SK-N-SH (cell line): ENCODE results near the gene ERLIN1. TPM values are rescaled to one million over a fixed set of nuclear protein-coding genes. Genes with fewer than 3 reads are reported as not detected.

ENCODE experiments used
- CTCF ChIA-PET: fragments of 300-600, 350-600 bp; formaldehyde crosslinking; extraction: SDS; loops from one replicate; lab custom pipeline; 2021; lab: Yijun Ruan, JAX
- POLR2A ChIA-PET: fragments of 350-600 bp; sonication (Branson Sonifier 250); formaldehyde crosslinking; extraction: SDS; loops from one replicate; lab custom pipeline; 2020; ENCODE audit warnings: antibody characterized with exemption, inconsistent platforms; lab: Yijun Ruan, JAX
- DNase-seq: peaks from one replicate; pipeline ENCODE4 v3.0.0; 2012
- H2AFZ ChIP-seq: fragments of 200-600 bp; sonication (generic); 2 replicates; pipeline ENCODE4 v1.8.1; 2016; ENCODE audit warnings: antibody characterized with exemption, mild to moderate bottlenecking, low read depth
- H3F3A ChIP-seq: fragments of 200-600 bp; sonication (generic); replicated peaks from 2 replicates; pipeline ENCODE3; 2016; ENCODE audit warnings: antibody characterized with exemption, mild to moderate bottlenecking; ENCODE audit not compliant: insufficient read depth
- H3K27ac ChIP-seq, 2 experiments: fragments of 200-500 bp in 1 of 2; fragments of 200-600 bp in 1 of 2; sonication (Bioruptor generic) in 1 of 2; sonication (generic), shearing (Covaris generic) in 1 of 2; 2 replicates each; pipeline versions ENCODE4 v1.5.1 to v1.6.1; 2014 to 2016; ENCODE audit warnings: low read depth in 2 of 2, inconsistent platforms in 1 of 2, low read length in 1 of 2, mild to moderate bottlenecking in 1 of 2, mixed read lengths in 1 of 2
- H3K27me3 ChIP-seq: fragments of 200-600 bp; sonication (generic), shearing (Covaris generic); 2 replicates; pipeline ENCODE4 v1.6.1; 2016; ENCODE audit warnings: mixed run types; ENCODE audit not compliant: insufficient read depth
- H3K36me3 ChIP-seq, 2 experiments: fragments of 200-500 bp in 1 of 2; fragments of 200-600 bp in 1 of 2; sonication (Bioruptor generic) in 1 of 2; sonication (generic) in 1 of 2; replicated peaks in 1 of 2; 2 replicates each; pipeline versions ENCODE3 to v1.5.1; 2014 to 2016; ENCODE audit warnings: low read length in 1 of 2, mild to moderate bottlenecking in 1 of 2; ENCODE audit not compliant: insufficient read depth in 2 of 2, control insufficient read depth in 1 of 2
- H3K4me1 ChIP-seq, 2 experiments: fragments of 200-500 bp in 1 of 2; fragments of 200-600 bp in 1 of 2; sonication (Bioruptor generic) in 1 of 2; sonication (generic), shearing (Covaris generic) in 1 of 2; 2 replicates each; pipeline versions ENCODE4 v1.5.1 to v1.6.1; 2014 to 2016; ENCODE audit warnings: low read depth in 1 of 2, low read length in 1 of 2, mixed run types in 1 of 2; ENCODE audit not compliant: insufficient read depth in 2 of 2, control insufficient read depth in 1 of 2
- H3K4me2 ChIP-seq: fragments of 200-600 bp; sonication (generic), shearing (Covaris generic); 2 replicates; pipeline ENCODE4 v1.6.1; 2017; ENCODE audit warnings: mixed run types
- H3K4me3 ChIP-seq, 2 experiments: fragments of 200-500 bp in 1 of 2; fragments of 200-600 bp in 1 of 2; sonication (Bioruptor generic) in 1 of 2; sonication (generic), shearing (Covaris generic) in 1 of 2; 2 replicates each; pipeline versions ENCODE4 v1.5.1 to v1.8.1; 2014 to 2016; ENCODE audit warnings: low read depth in 2 of 2, inconsistent platforms in 1 of 2, low read length in 1 of 2, mild to moderate bottlenecking in 1 of 2, mixed read lengths in 1 of 2, moderate library complexity in 1 of 2
- H3K79me2 ChIP-seq: fragments of 200-600 bp; sonication (generic); 2 replicates; pipeline ENCODE4 v1.8.1; 2017; ENCODE audit warnings: mild to moderate bottlenecking; ENCODE audit not compliant: insufficient read depth
- H3K9ac ChIP-seq: fragments of 200-600 bp; sonication (generic); 2 replicates; pipeline ENCODE4 v1.6.1; 2017; ENCODE audit warnings: mixed run types
- H3K9me2 ChIP-seq: fragments of 200-600 bp; sonication (generic); 2 replicates; pipeline ENCODE4 v1.6.1; 2017; ENCODE audit warnings: mixed run types
- H3K9me3 ChIP-seq: fragments of 200-600 bp; sonication (generic); 2 replicates; pipeline ENCODE4 v1.6.1; 2017; ENCODE audit warnings: mixed run types, mild to moderate bottlenecking, moderate library complexity
- H4K20me1 ChIP-seq: fragments of 200-600 bp; sonication (generic); 2 replicates; pipeline ENCODE4 v1.6.1; 2017; ENCODE audit warnings: mild to moderate bottlenecking, mixed run types; ENCODE audit not compliant: insufficient read depth
- CHD2 ChIP-seq: fragments of 150-350 bp; IDR thresholded peaks from 2 replicates; pipeline ENCODE4 v1.6.1; 2018; ENCODE audit warnings: low read length; ENCODE audit not compliant: partially characterized antibody
- EP300 ChIP-seq, 2 experiments: IDR thresholded peaks; 2 replicates each; pipeline versions ENCODE4 v1.4.0 to v1.6.1; 2012; ENCODE audit warnings: borderline replicate concordance in 1 of 2, low read depth in 1 of 2, low read length in 1 of 2
- EZH2phosphoT487 ChIP-seq: fragments of 200-600 bp; sonication (generic); IDR thresholded peaks from 2 replicates; pipeline ENCODE4 v1.6.1; 2017; ENCODE audit warnings: low read depth, mixed run types, mild to moderate bottlenecking, antibody characterized with exemption, moderate library complexity, borderline replicate concordance
- FOSL2 ChIP-seq: IDR thresholded peaks from 2 replicates; pipeline ENCODE4 v1.4.0; 2012; ENCODE audit warnings: low read depth, mild to moderate bottlenecking, moderate library complexity, borderline replicate concordance
- FOXJ3 ChIP-seq: sonication (generic); formaldehyde crosslinking; IDR thresholded peaks from 2 replicates; pipeline ENCODE4 v1.5.1; 2020; ENCODE audit warnings: mild to moderate bottlenecking, missing genetic modification reagents
- JUND ChIP-seq: IDR thresholded peaks from 2 replicates; pipeline ENCODE4 v1.4.0; 2012
- MAX ChIP-seq: IDR thresholded peaks from 2 replicates; pipeline ENCODE4 v1.4.0; 2012; ENCODE audit warnings: low read depth
- MXI1 ChIP-seq: IDR thresholded peaks from 2 replicates; pipeline ENCODE4 v1.6.1; 2012; ENCODE audit warnings: mild to moderate bottlenecking, low read depth, low read length, improper control_type of control experiment
- NFIC ChIP-seq: IDR thresholded peaks from 2 replicates; pipeline ENCODE4 v1.4.0; 2012; ENCODE audit warnings: borderline replicate concordance
- PBX3 ChIP-seq: IDR thresholded peaks from 2 replicates; pipeline ENCODE4; 2012
- SIN3A ChIP-seq: IDR thresholded peaks from 2 replicates; pipeline ENCODE4 v1.6.1; 2012; ENCODE audit warnings: low read depth, mild to moderate bottlenecking, low read length, moderate library complexity, borderline replicate concordance
- TEAD4 ChIP-seq: IDR thresholded peaks from 2 replicates; pipeline ENCODE4 v1.4.0; 2012; ENCODE audit warnings: mild to moderate bottlenecking, borderline replicate concordance; ENCODE audit not compliant: insufficient read depth
- USF1 ChIP-seq: IDR thresholded peaks from 2 replicates; pipeline ENCODE4 v1.4.0; 2012; ENCODE audit warnings: low read depth, borderline replicate concordance
- USF2 ChIP-seq: fragments of 150-350 bp; IDR thresholded peaks from 2 replicates; pipeline ENCODE4 v1.6.1; 2017; ENCODE audit warnings: antibody characterized with exemption, low read length, low read depth, borderline replicate concordance
- WGBS: methylation state at CpG from one replicate; pipeline ENCODE4 v1.1.6; 2017; ENCODE audit warnings: low lambda C conversion rate; 5-methylcytosine and 5-hydroxymethylcytosine counted together
- polyA plus RNA-seq, 3 experiments: library from polyadenylated mRNA; depleted of rRNA; stranded (reverse); fragments of >200 nt; gene quantifications; 2 replicates each; pipeline ENCODE4 v1.2.3, GENCODE V29; 2012

ERLIN1 gene
- polyA plus RNA-seq, 1 of the 3 experiments (the other 2 are of a cell fraction): 43.8 TPM

GRCh38 chr10:100229819-100230422 lies 44.1 kb upstream of the ERLIN1 start:
- Histone ChIP-seq H3F3A (peaks cover 8% of the 10 kb centered on the region), H3K79me2 (peaks cover 37% of the 10 kb centered on the region), H3K4me3 (peak overlapping the region; percentile 61 to 99), H4K20me1 (no peaks in the 10 kb centered on the region), H3K27me3 (no peaks in the 10 kb centered on the region), H3K9ac (peak overlapping the region; percentile 83), H3K9me2 (no peaks in the 10 kb centered on the region), H3K4me1 (peaks cover 5 to 10% of the 10 kb centered on the region in 2 experiments; a peak in 2 of 4 replicates), H3K4me2 (peak overlapping the region; percentile 78), H3K9me3 (no peaks in the 10 kb centered on the region), H3K36me3 (peaks cover 10 to 39% of the 10 kb centered on the region in 2 experiments), H3K27ac (peak overlapping the region; percentile 36 to 57), H2AFZ (peak overlapping the region; percentile 87)
- CTCF ChIA-PET: interaction anchor here (2.3 kb wide), 1 partner anchor 11 kb away, joined by 6 read pairs; no protein-coding TSS in a partner anchor
- WGBS: 60% methylated on average over 21 of the region's 21 CpGs
- POLR2A ChIA-PET: interaction anchor here (0.5 kb wide), 1 partner anchor 1572 kb away, joined by 3 read pairs; no protein-coding TSS in a partner anchor
- TF ChIP-seq FOXJ3 (CRISPR knock-in tag) (0 out of 2 replicates have a peak, but pooled peaks have one; percentile 13), SIN3A (no peak)
- no peak for DNase-seq

GRCh38 chr10:100223879-100224278 lies 38.0 kb upstream of the ERLIN1 start:
- 83% methylated on average over 5 of the region's 5 CpGs for WGBS
- Histone ChIP-seq H3K4me2 (no peak overlapping the region), H3K27me3 (no peaks in the 10 kb centered on the region), H3K9ac (no peak overlapping the region), H3K36me3 (peaks cover 55 to 63% of the 10 kb centered on the region in 2 experiments), H3K27ac (no peak overlapping the region), H3K79me2 (peaks cover 32% of the 10 kb centered on the region), H3K9me3 (no peaks in the 10 kb centered on the region), H4K20me1 (no peaks in the 10 kb centered on the region), H2AFZ (no peak overlapping the region), H3K4me1 (peaks cover 3 to 5% of the 10 kb centered on the region in 2 experiments; a peak in 2 of 4 replicates), H3F3A (peaks cover 10% of the 10 kb centered on the region), H3K4me3 (no peak overlapping the region), H3K9me2 (no peaks in the 10 kb centered on the region)
- ChIA-PET CTCF (interaction anchor here (1.2 to 1.4 kb wide), 2 partner anchors 214 to 378 kb away, joined by 3 to 6 read pairs; partner anchors contain the start of gene DNMBP), POLR2A (no interaction called here)
- DNase-seq: no peak
- TF ChIP-seq TEAD4 (no peak), PBX3 (no peak), USF2 (no peak), JUND (no peak), CHD2 (no peak), NFIC (no peak), FOXJ3 (CRISPR knock-in tag) (no peak), SIN3A (no peak), USF1 (no peak), EP300 (IDR thresholded peaks at IDR 0.05; ENCODE audit: borderline replicate concordance in 1 of 2, low read depth in 1 of 2, low read length in 1 of 2) (no peak), FOSL2 (no peak), MXI1 (no peak), MAX (no peak), EZH2phosphoT487 (no peak)
